Endodermal cell (in vitro differentiated cells): ENCODE measurements around the gene SCGB1D1. TPM values are rescaled to one million over a fixed set of nuclear protein-coding genes. Genes with fewer than 3 reads are reported as not detected.

Experiments
- DNase-seq: peaks from one replicate; pipeline ENCODE4 v3.0.0-alpha.2; 2017
- H3K27ac ChIP-seq: 2 replicates; pipeline ENCODE4 v1.5.1; 2013; ENCODE audit warnings: mild to moderate bottlenecking, low read depth, low read length, moderate library complexity
- H3K27me3 ChIP-seq: 2 replicates; pipeline ENCODE4 v1.6.1; 2013; ENCODE audit warnings: mild to moderate bottlenecking, low read length, moderate library complexity; ENCODE audit not compliant: insufficient read depth, control insufficient read depth, poor library complexity, severe bottlenecking
- H3K36me3 ChIP-seq: 2 replicates; pipeline ENCODE4 v1.7.0; 2013; ENCODE audit warnings: mild to moderate bottlenecking, low read length, moderate library complexity; ENCODE audit not compliant: control insufficient read depth, insufficient read depth
- H3K4me1 ChIP-seq: one replicate; pipeline ENCODE4 v1.7.0; 2013; ENCODE audit warnings: low read length; ENCODE audit not compliant: control insufficient read depth, insufficient read depth
- H3K4me3 ChIP-seq: 2 replicates; pipeline ENCODE4 v1.5.1; 2013; ENCODE audit warnings: mild to moderate bottlenecking, low read length, moderate library complexity
- H3K9ac ChIP-seq: 2 replicates; pipeline ENCODE4 v1.6.1; 2013; ENCODE audit warnings: mild to moderate bottlenecking, low read length, moderate library complexity; ENCODE audit not compliant: poor library complexity, severe bottlenecking; ENCODE audit errors: extremely low read depth
- H3K9me3 ChIP-seq: 2 replicates; pipeline ENCODE4 v1.6.1; 2013; ENCODE audit warnings: mild to moderate bottlenecking, low read length, moderate library complexity; ENCODE audit not compliant: control insufficient read depth
- H3K27ac Mint-ChIP-seq: 2 replicates; pipeline ENCODE4 v1.8.0; 2020; ENCODE audit warnings: mixed read lengths
- H3K27me3 Mint-ChIP-seq: 2 replicates; pipeline ENCODE4 v1.8.0; 2021; ENCODE audit warnings: mild to moderate bottlenecking, mixed read lengths; ENCODE audit not compliant: insufficient read depth
- H3K36me3 Mint-ChIP-seq: 2 replicates; pipeline ENCODE4 v1.8.0; 2020; ENCODE audit warnings: low read depth, mixed read lengths
- H3K4me1 Mint-ChIP-seq: 2 replicates; pipeline ENCODE4 v1.8.0; 2020; ENCODE audit warnings: mixed read lengths
- H3K4me3 Mint-ChIP-seq: 2 replicates; pipeline ENCODE4 v1.8.0; 2020; ENCODE audit warnings: mild to moderate bottlenecking, moderate library complexity, mixed read lengths
- H3K9me3 Mint-ChIP-seq: 2 replicates; pipeline ENCODE4 v1.8.0; 2020; ENCODE audit warnings: mild to moderate bottlenecking, mixed read lengths
- CTCF ChIP-seq: fragments of 200-600 bp; sonication (generic); conservative IDR thresholded peaks from 2 replicates; pipeline ENCODE4 v1.5.0; 2021; ENCODE audit warnings: antibody characterized with exemption, mild to moderate bottlenecking
- WGBS, 2 experiments: methylation state at CpG; one replicate each; pipeline versions ENCODE4 v1.1.5 to v1.1.7; 2013; ENCODE audit warnings: missing lambda C conversion rate in 2 of 2, mixed read lengths in 1 of 2; ENCODE audit not compliant: insufficient coverage in 1 of 2, insufficient read length in 1 of 2; 5-methylcytosine and 5-hydroxymethylcytosine counted together
- total RNA-seq, 2 donors: library from RNA; stranded (reverse); fragmentation: NEBNext Ultra II Directional in 1 of 2; extraction: Animal tissue kit (Norgen Biotek cat#: 25700) in 1 of 2; gene quantifications; 2 replicates in 1 of 2; 3 replicates in 1 of 2; pipeline ENCODE4 v1.2.1, GENCODE V29; 2021

The SCGB1D1 gene
- total RNA-seq, 2 donors from 2014 or later: not detected

GRCh38 chr11:62153087-62153395, 37.0 kb upstream of the SCGB1D1 start:
- no peak for TF ChIP-seq CTCF
- peaks cover 38% of the 10 kb centered on the region for H3K36me3 ChIP-seq
- H3K4me1 Mint-ChIP-seq: no peaks in the 10 kb centered on the region
- no peaks in the 10 kb centered on the region for H3K27me3 Mint-ChIP-seq
- no peak overlapping the region for H3K4me3 Mint-ChIP-seq
- DNase-seq: no peak
- H3K27ac ChIP-seq: no peak overlapping the region
- no peak overlapping the region for H3K4me3 ChIP-seq
- WGBS, 2 experiments: 91 to 100% methylated on average over 1 to 2 of the region's 2 CpGs
- no peaks in the 10 kb centered on the region for H3K4me1 ChIP-seq
- H3K36me3 Mint-ChIP-seq: peaks cover 44% of the 10 kb centered on the region
- H3K27ac Mint-ChIP-seq: no peak overlapping the region
- H3K9ac ChIP-seq: no peak overlapping the region
- no peaks in the 10 kb centered on the region for H3K9me3 ChIP-seq
- H3K27me3 ChIP-seq: no peaks in the 10 kb centered on the region
- H3K9me3 Mint-ChIP-seq: no peaks in the 10 kb centered on the region

GRCh38 chr11:62153617-62154016, 36.4 kb upstream of the SCGB1D1 start:
- Mint-ChIP-seq H3K27ac (no peak overlapping the region), H3K27me3 (peaks cover under 1% of the 10 kb centered on the region), H3K36me3 (peaks cover 41% of the 10 kb centered on the region), H3K4me3 (no peak overlapping the region), H3K9me3 (no peaks in the 10 kb centered on the region), H3K4me1 (no peaks in the 10 kb centered on the region)
- Histone ChIP-seq H3K36me3 (peaks cover 38% of the 10 kb centered on the region), H3K27me3 (no peaks in the 10 kb centered on the region), H3K9me3 (no peaks in the 10 kb centered on the region), H3K27ac (no peak overlapping the region), H3K4me1 (no peaks in the 10 kb centered on the region), H3K9ac (no peak overlapping the region), H3K4me3 (no peak overlapping the region)
- DNase-seq: no peak
- 62% methylated on average over 3 of the region's 3 CpGs; no CpG with 5 or more reads in 1 of the 2 experiments for WGBS, 2 experiments
- no peak for TF ChIP-seq CTCF

- Mint-ChIP-seq H3K9me3 (peaks cover 4% of the 10 kb centered on the region), H3K4me3 (no peak overlapping the region), H3K27me3 (peaks cover 22% of the 10 kb centered on the region), H3K36me3 (peaks cover 13% of the 10 kb centered on the region), H3K4me1 (no peaks in the 10 kb centered on the region), H3K27ac (no peak overlapping the region)
- Histone ChIP-seq H3K9me3 (no peaks in the 10 kb centered on the region), H3K9ac (no peak overlapping the region), H3K27me3 (peaks cover 8% of the 10 kb centered on the region), H3K4me3 (no peak overlapping the region), H3K27ac (no peak overlapping the region), H3K36me3 (peaks cover 9% of the 10 kb centered on the region), H3K4me1 (no peaks in the 10 kb centered on the region)
- WGBS, 2 experiments: 82 to 85% methylated on average over 4 to 6 of the region's 6 CpGs
- no peak for TF ChIP-seq CTCF
- no peak for DNase-seq
Measured at GRCh38 chr11:62157603-62158002, 32.4 kb upstream of the SCGB1D1 start.
